HG03045 (cell line): ENCODE data around the gene NRDE2.
"Not testable (repeated sequence)": the region's sequence is repeated elsewhere in the genome, so short reads cannot be mapped to it uniquely, and the experiment has no call there.

Experiments used
- ATAC-seq: cut with Tn5 transposase; IDR thresholded peaks from one replicate; pipeline ENCODE4 v1.9.1; 2021; ENCODE audit warnings: mild to moderate bottlenecking, moderate library complexity; ENCODE audit not compliant: unreplicated experiment

NRDE2 gene

DNA sequence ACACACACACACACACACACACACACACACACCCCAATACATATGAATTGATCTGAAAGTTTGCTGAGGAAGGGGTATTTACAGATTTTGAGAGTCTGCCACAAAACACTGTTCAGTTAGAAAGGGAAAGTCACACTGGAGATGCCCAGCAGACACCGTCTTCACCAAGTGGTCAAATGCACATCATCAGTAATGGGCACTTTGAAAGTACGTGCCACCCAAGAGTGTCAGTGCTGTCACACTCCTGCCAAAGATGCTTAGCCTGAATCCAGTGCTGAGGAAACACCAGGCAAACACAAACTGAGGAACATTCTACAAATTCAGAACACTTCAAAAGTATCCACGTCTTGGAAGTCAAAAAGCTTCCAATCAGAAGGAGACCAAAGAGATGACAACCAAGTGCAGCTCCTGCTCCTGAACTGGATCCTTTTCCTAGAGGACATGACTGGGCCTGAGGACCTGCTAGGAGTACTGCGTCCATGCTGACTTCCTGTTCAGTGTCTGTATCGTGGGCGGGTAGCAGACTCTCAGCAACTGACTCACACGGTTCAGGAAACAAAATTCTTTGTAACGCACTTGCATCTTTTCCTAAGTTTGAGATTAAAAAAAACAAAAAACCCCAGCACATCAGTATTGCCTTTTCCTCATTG lies 56.8 kb downstream of the NRDE2 start:
- no peak for ATAC-seq

DNA sequence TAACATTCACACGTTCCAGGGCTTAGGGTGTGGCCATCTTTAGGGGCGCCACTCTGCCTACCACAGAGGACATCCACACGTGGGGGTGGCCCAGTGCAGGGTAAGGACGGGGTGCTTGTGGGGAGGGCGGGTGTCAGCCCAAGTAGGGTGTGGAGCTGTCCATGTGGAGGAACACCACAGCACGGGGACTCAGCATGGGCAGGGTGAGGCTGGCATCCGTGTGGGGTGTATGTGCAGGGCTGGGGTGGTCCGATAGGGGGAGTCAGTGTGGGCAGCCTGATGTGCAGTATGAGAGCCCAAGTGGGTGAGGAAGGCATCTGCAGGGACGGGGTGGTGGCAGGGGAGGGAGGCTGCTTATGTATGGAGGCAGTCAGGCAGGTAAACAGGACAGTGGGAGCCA lies 57.7 kb downstream of the NRDE2 start:
- ATAC-seq: no peak

GRCh38 chr14:90273532-90273931 lies 58.2 kb downstream of the NRDE2 start:
- no peak for ATAC-seq

- no peak for ATAC-seq
Observed at GRCh38 chr14:90272523-90272922, 59.2 kb downstream of the NRDE2 start.

- ATAC-seq: no peak
Observed at GRCh38 chr14:90268420-90268819, 63.3 kb downstream of the NRDE2 start.

- ATAC-seq: no peak
Observed at GRCh38 chr14:90266441-90267154, 65.1 kb downstream of the NRDE2 start.

DNA sequence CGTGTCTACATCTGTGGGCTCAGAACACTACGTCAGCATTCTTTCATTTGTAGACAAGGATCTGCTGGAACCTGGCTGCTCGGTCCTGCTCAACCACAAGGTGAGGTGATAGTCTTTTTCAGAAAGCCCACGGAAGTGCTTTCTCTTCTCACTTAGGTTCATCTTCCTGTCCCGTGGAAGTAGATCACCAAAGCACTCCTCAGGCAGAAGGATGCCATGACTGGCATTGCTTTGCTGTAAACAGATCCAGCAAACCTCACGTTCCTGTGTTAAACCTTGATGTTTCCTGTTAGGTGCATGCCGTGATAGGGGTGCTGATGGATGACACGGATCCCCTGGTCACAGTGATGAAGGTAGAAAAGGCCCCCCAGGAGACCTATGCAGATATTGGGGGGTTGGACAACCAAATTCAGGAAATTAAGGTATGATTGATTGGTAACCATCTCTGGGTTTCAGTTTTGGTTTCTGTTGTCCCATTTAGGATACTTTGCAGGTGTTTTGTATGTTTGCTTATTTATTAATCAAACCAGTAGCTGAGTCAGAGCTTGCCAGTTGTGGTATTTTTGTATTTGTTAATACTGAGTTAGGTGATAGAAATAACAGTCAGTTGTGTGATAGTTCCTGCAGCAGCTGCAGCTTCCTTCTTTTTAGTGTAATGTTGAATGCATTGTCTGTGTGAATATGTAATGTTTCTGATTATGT lies 67.8 kb downstream of the NRDE2 start:
- ATAC-seq: no peak

- ATAC-seq: peak; percentile 91
Observed at GRCh38 chr14:90256354-90257131, 75.2 kb downstream of the NRDE2 start, which contains the start of gene PSMC1. PSMC1 (plus strand) TSS chr14:90256553; CDS start chr14:90256598, 45 bp downstream.

- no peak for ATAC-seq
Observed at GRCh38 chr14:90255871-90256270, 75.9 kb downstream of the NRDE2 start.

DNA sequence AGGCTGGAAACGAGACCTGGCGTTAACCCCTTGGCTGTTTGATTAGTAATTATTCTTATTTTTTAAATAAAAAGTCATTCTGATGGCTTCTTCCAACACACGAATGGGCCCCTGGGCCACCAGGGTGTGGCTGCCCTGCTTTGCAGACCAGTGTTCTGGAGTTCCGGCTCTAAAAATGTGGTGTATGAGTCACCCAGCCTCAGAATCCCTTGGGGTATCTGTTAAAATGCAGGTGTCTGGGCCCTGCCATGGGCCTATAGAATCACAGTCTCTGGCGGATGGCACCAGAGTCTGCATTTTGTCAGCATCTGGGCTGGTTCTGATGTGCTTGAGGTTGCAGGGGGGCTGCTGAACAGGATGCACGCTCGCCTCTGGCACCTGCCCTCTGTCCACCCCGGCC lies 77.9 kb downstream of the NRDE2 start:
- ATAC-seq: no peak

- no peak for ATAC-seq
Observed at GRCh38 chr14:90248594-90248993, 83.1 kb downstream of the NRDE2 start.

- not testable (repeated sequence) for ATAC-seq
Observed at GRCh38 chr14:90247441-90247840, 84.3 kb downstream of the NRDE2 start.

- no peak for ATAC-seq
Observed at GRCh38 chr14:90246936-90247335, 84.8 kb downstream of the NRDE2 start.

DNA sequence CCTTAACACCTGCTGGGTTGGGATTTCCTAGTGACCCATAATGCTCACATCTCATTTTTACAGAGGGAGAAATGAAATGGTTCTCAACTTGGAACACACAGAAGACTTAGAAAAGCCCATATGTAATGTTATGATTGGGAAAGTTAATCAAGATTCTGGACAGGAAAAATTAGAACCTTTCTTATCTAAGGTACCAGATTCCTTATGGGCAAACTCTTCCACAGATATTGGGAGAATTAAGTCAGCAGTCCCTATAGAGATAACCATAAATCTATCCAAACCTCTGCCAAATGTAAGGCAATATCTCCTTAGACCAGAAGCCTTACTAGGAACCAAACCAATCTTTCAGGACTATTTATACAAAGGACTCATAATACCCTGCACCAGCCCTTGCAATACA lies 89.3 kb downstream of the NRDE2 start:
- no peak for ATAC-seq

GRCh38 chr14:90239139-90239538 lies 92.6 kb downstream of the NRDE2 start:
- ATAC-seq: no peak

- ATAC-seq: no peak
Observed at GRCh38 chr14:90235179-90235976, 96.4 kb downstream of the NRDE2 start.

- not testable (repeated sequence) for ATAC-seq
Observed at GRCh38 chr14:90229942-90230341, 101.8 kb downstream of the NRDE2 start.

GRCh38 chr14:90228478-90228877 lies 103.3 kb downstream of the NRDE2 start:
- no peak for ATAC-seq
